Activated naive CD4-positive, alpha-beta T cell treated with anti-CD3 and anti-CD28 coated beads, Interleukin-2, amount 50 U/mL, for 24 hours (primary cell): ENCODE data around the gene SCGN.
A peak's percentile ranks its signal among the peaks of the same experiment; 100 is the strongest.

Experiments
- H3K27ac Mint-ChIP-seq: one replicate; pipeline ENCODE4 v1.8.0; 2021; ENCODE audit warnings: mild to moderate bottlenecking, mixed read lengths
- H3K27me3 Mint-ChIP-seq: one replicate; pipeline ENCODE4 v1.8.0; 2021; ENCODE audit warnings: mixed read lengths
- H3K36me3 Mint-ChIP-seq: one replicate; pipeline ENCODE4 v1.8.0; 2021; ENCODE audit warnings: mixed read lengths
- H3K4me1 Mint-ChIP-seq: one replicate; pipeline ENCODE4 v1.8.0; 2021; ENCODE audit warnings: mixed read lengths
- H3K4me3 Mint-ChIP-seq: one replicate; pipeline ENCODE4 v1.8.0; 2021; ENCODE audit warnings: mild to moderate bottlenecking, mixed read lengths
- H3K9me3 Mint-ChIP-seq: one replicate; pipeline ENCODE4 v1.8.0; 2021; ENCODE audit warnings: mixed read lengths

Gene SCGN

DNA sequence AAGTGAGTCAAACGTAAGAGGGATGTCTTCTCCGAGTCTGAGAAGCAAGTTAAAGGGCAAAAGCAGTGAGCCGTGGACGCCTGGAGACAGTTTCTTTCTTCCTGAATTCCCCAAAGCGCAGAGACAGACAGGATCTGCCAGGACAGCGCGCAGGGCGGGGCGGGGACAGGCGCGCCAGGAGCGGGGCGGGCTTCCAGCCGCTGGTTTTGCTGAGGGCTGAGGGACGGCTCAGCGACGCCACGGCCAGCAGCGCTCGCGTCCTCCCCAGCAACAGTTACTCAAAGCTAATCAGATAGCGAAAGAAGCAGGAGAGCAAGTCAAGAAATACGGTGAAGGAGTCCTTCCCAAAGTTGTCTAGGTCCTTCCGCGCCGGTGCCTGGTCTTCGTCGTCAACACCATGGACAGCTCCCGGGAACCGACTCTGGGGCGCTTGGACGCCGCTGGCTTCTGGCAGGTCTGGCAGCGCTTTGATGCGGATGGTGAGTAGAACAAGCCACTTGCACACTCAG lies at the start of gene SCGN:
SCGN (plus strand) TSS at position 209 of the 509 bp plus-strand sequence; CDS start at position 398, 189 bp downstream.
- H3K27ac Mint-ChIP-seq, result peak within 1 kb of the TSS; percentile 15
- H3K36me3 Mint-ChIP-seq, result no peaks in the 10 kb centered on the region
- H3K4me3 Mint-ChIP-seq, result no peak within 1 kb of the TSS
- H3K9me3 Mint-ChIP-seq, result peaks cover 7% of the 10 kb centered on the region
- H3K4me1 Mint-ChIP-seq, result no peaks in the 10 kb centered on the region
- peaks cover 46% of the 10 kb centered on the region for H3K27me3 Mint-ChIP-seq

- H3K4me3 Mint-ChIP-seq, result no peak overlapping the region
- H3K4me1 Mint-ChIP-seq, result peaks cover 6% of the 10 kb centered on the region
- H3K36me3 Mint-ChIP-seq, result peaks cover 4% of the 10 kb centered on the region
- no peaks in the 10 kb centered on the region for H3K9me3 Mint-ChIP-seq
- no peak overlapping the region for H3K27ac Mint-ChIP-seq
- no peaks in the 10 kb centered on the region for H3K27me3 Mint-ChIP-seq
These were observed 49.4 kb upstream of the SCGN start for GRCh38 chr6:25602674-25602982.

- no peak overlapping the region for H3K27ac Mint-ChIP-seq
- H3K4me1 Mint-ChIP-seq, result peaks cover 6% of the 10 kb centered on the region
- H3K9me3 Mint-ChIP-seq, result no peaks in the 10 kb centered on the region
- peaks cover 6% of the 10 kb centered on the region for H3K36me3 Mint-ChIP-seq
- H3K27me3 Mint-ChIP-seq, result no peaks in the 10 kb centered on the region
- H3K4me3 Mint-ChIP-seq, result no peak overlapping the region
These were observed 48.8 kb upstream of the SCGN start for GRCh38 chr6:25603251-25603650.

GRCh38 chr6:25606151-25606550 lies 45.9 kb upstream of the SCGN start:
- H3K4me1 Mint-ChIP-seq, result peaks cover 6% of the 10 kb centered on the region
- peaks cover 12% of the 10 kb centered on the region for H3K36me3 Mint-ChIP-seq

DNA sequence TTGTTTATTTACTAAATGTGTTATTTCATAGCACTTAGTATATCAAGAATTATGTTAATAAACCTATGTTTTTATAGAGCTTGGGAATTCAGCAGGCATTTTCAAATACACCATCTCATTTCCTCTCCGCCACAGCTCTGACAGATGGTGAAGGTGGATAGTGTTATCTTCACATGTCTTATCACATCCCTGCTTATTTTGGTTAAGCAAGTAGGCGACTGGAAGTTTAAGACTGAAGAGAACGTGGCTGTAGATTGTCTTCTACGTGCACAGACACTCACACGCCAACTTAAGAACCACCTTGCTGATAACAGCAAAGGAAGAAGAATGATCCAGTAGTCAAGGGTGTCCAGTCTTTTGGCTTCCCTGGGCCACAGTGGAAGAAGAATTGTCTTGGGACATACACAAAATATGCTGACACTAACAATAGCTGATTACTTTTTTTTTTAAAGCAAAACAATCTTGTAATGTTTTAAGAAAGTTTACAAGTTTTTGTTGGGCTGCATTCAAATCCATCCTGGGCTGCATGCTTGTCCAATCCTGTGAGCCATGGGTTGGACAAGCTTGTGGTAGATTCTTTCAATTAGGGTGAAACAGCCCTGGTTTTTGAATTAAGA lies 43.3 kb upstream of the SCGN start:
- Mint-ChIP-seq H3K9me3 (no peaks in the 10 kb centered on the region), H3K4me3 (no peak overlapping the region), H3K27me3 (no peaks in the 10 kb centered on the region), H3K36me3 (peaks cover 19% of the 10 kb centered on the region), H3K4me1 (no peaks in the 10 kb centered on the region), H3K27ac (no peak overlapping the region)

More at GRCh38 chr6:25606151-25606550, 45.9 kb upstream of the SCGN start:
- no peak overlapping the region for H3K27ac Mint-ChIP-seq
- no peaks in the 10 kb centered on the region for H3K27me3 Mint-ChIP-seq
- no peak overlapping the region for H3K4me3 Mint-ChIP-seq
- H3K9me3 Mint-ChIP-seq, result no peaks in the 10 kb centered on the region

DNA sequence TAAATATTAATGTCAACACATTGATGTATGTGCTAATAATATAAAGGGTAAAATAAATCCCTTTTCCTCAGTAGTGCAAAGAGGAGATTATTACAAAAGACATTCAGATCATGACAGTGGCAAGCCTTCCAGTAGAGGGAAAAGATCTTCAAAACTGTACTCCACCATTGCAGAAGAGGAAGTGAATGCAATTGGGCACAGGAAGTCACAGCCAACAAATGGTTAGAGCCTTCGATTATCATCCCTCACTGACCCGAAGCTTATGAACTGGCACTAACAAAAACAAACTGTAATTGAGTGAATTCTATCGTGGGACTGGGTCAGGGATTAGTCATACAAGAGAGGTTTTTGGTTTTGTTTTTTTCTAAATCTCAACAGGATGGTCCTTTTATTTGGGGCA lies 39.3 kb upstream of the SCGN start:
- Mint-ChIP-seq H3K4me3 (no peak overlapping the region), H3K4me1 (no peaks in the 10 kb centered on the region), H3K9me3 (no peaks in the 10 kb centered on the region), H3K27ac (no peak overlapping the region), H3K36me3 (peaks cover 16% of the 10 kb centered on the region), H3K27me3 (no peaks in the 10 kb centered on the region)

GRCh38 chr6:25613415-25613814 lies 38.6 kb upstream of the SCGN start:
- H3K4me3 Mint-ChIP-seq, result no peak overlapping the region
- H3K4me1 Mint-ChIP-seq, result no peaks in the 10 kb centered on the region
- H3K36me3 Mint-ChIP-seq, result peaks cover 15% of the 10 kb centered on the region
- no peaks in the 10 kb centered on the region for H3K9me3 Mint-ChIP-seq
- no peaks in the 10 kb centered on the region for H3K27me3 Mint-ChIP-seq
- no peak overlapping the region for H3K27ac Mint-ChIP-seq

DNA sequence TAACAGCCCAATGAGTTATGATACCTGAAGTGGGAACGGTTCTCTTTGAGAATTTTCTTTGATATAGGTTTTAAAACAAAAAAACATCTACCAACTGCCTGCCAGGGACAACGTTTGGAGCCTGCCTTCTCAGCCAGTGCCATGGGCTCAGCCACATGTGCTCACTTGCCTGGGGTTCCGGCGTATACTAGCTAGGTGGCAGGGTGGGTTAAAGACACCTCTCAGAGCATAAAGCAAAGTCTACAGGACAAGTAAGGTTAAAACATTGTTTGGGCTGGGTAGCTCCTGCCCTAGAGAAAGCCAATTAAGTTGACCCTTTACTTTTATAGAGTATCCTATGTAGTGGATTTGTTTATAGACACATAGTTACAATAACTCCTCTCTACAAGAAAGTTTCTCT lies 38.0 kb upstream of the SCGN start:
- no peaks in the 10 kb centered on the region for H3K27me3 Mint-ChIP-seq
- H3K27ac Mint-ChIP-seq, result no peak overlapping the region
- H3K4me3 Mint-ChIP-seq, result no peak overlapping the region
- H3K36me3 Mint-ChIP-seq, result peaks cover 15% of the 10 kb centered on the region
- no peaks in the 10 kb centered on the region for H3K4me1 Mint-ChIP-seq
- no peaks in the 10 kb centered on the region for H3K9me3 Mint-ChIP-seq

GRCh38 chr6:25615471-25615870 lies 36.5 kb upstream of the SCGN start:
- Mint-ChIP-seq H3K4me3 (no peak overlapping the region), H3K27me3 (no peaks in the 10 kb centered on the region), H3K9me3 (no peaks in the 10 kb centered on the region), H3K36me3 (peaks cover 16% of the 10 kb centered on the region), H3K4me1 (no peaks in the 10 kb centered on the region), H3K27ac (no peak overlapping the region)

GRCh38 chr6:25617997-25618396 lies 34.0 kb upstream of the SCGN start:
- H3K36me3 Mint-ChIP-seq, result peaks cover 6% of the 10 kb centered on the region
- H3K27ac Mint-ChIP-seq, result no peak overlapping the region
- H3K9me3 Mint-ChIP-seq, result no peaks in the 10 kb centered on the region
- H3K27me3 Mint-ChIP-seq, result no peaks in the 10 kb centered on the region
- no peaks in the 10 kb centered on the region for H3K4me1 Mint-ChIP-seq
- H3K4me3 Mint-ChIP-seq, result no peak overlapping the region

GRCh38 chr6:25619217-25619616 lies 32.8 kb upstream of the SCGN start:
- Mint-ChIP-seq H3K27me3 (no peaks in the 10 kb centered on the region), H3K4me3 (no peak overlapping the region), H3K9me3 (no peaks in the 10 kb centered on the region), H3K27ac (no peak overlapping the region), H3K36me3 (peaks cover 6% of the 10 kb centered on the region), H3K4me1 (no peaks in the 10 kb centered on the region)

- no peaks in the 10 kb centered on the region for H3K9me3 Mint-ChIP-seq
These were observed 31.6 kb upstream of the SCGN start for GRCh38 chr6:25620391-25620790.

GRCh38 chr6:25623065-25623464 lies 28.9 kb upstream of the SCGN start:
- H3K27me3 Mint-ChIP-seq, result no peaks in the 10 kb centered on the region
- H3K36me3 Mint-ChIP-seq, result peaks cover 6% of the 10 kb centered on the region
- H3K4me3 Mint-ChIP-seq, result no peak overlapping the region
- H3K4me1 Mint-ChIP-seq, result no peaks in the 10 kb centered on the region
- H3K27ac Mint-ChIP-seq, result no peak overlapping the region
- no peaks in the 10 kb centered on the region for H3K9me3 Mint-ChIP-seq

More at GRCh38 chr6:25620391-25620790, 31.6 kb upstream of the SCGN start:
- Mint-ChIP-seq H3K4me1 (no peaks in the 10 kb centered on the region), H3K36me3 (peaks cover 6% of the 10 kb centered on the region), H3K27ac (no peak overlapping the region), H3K27me3 (no peaks in the 10 kb centered on the region), H3K4me3 (no peak overlapping the region)

GRCh38 chr6:25623879-25624278 lies 28.1 kb upstream of the SCGN start:
- H3K27me3 Mint-ChIP-seq, result no peaks in the 10 kb centered on the region
- H3K4me3 Mint-ChIP-seq, result no peak overlapping the region
- H3K27ac Mint-ChIP-seq, result no peak overlapping the region
- no peaks in the 10 kb centered on the region for H3K9me3 Mint-ChIP-seq
- H3K36me3 Mint-ChIP-seq, result peaks cover 6% of the 10 kb centered on the region
- no peaks in the 10 kb centered on the region for H3K4me1 Mint-ChIP-seq

GRCh38 chr6:25627001-25627400 lies 25.0 kb upstream of the SCGN start:
- no peak overlapping the region for H3K27ac Mint-ChIP-seq
- H3K9me3 Mint-ChIP-seq, result no peaks in the 10 kb centered on the region
- no peak overlapping the region for H3K4me3 Mint-ChIP-seq
- H3K36me3 Mint-ChIP-seq, result no peaks in the 10 kb centered on the region
- H3K27me3 Mint-ChIP-seq, result peaks cover 11% of the 10 kb centered on the region
- no peaks in the 10 kb centered on the region for H3K4me1 Mint-ChIP-seq

DNA sequence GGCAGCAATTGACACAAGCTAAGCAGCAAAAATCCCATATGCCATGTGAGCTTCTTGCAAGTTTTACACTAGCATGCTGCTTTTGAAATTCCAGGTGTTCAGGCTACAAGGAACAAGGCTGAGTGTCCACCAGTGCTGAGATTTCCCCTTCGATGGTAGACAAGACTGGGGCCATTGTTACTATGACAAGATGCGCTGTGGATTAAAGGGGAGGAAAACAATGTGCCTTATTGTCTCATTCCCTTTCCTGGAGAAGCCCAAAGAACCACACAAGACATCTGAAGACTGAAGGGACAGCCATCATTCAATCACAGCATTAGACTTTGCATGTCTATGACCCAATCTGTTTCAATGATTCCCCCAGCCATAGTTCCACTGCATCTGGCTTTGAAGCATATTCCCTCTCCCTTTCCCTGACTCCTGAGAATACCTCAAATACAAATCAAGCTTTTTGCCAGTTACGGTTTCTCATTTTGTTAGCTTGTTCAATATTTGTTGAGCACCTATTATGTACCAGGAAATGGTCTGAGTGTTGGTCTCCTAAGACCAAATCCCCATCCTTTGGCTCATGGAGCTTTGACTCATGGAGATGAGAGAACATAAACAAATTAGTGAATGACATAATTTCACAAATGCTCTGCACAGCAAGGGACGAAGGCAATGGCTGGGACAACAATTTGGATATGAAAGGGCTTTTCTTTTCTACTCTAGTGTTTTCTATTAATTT lies 23.4 kb upstream of the SCGN start:
- Mint-ChIP-seq H3K9me3 (no peaks in the 10 kb centered on the region), H3K27me3 (peaks cover 13% of the 10 kb centered on the region), H3K4me1 (no peaks in the 10 kb centered on the region), H3K4me3 (no peak overlapping the region), H3K36me3 (no peaks in the 10 kb centered on the region), H3K27ac (no peak overlapping the region)
